Activated CD4-positive, alpha-beta T cell treated with anti-CD3 and anti-CD28 coated beads, Interleukin-2, Interleukin-4, amounts not matched to agents 100 ng/mL and 50 ng/mL, durations not matched to agents 16 hours and 8 hours (primary cell): ENCODE results near the gene KCNH5.
A peak's percentile ranks its signal among the peaks of the same experiment; 100 is the strongest.

Source experiments
- DNase-seq: peaks from one replicate; pipeline ENCODE4 v3.0.0-alpha.2; 2020; ENCODE audit warnings: low spot score

The KCNH5 gene

GRCh38 chr14:63045234-63045611, at the start of gene KCNH5:
Gene KCNH5 (minus strand): TSS chr14:63045458. CDS start chr14:63045186, 272 bp downstream.
- DNase-seq = peak; percentile 5

- no peak for DNase-seq
These were observed 46.2 kb upstream of the KCNH5 start for GRCh38 chr14:63091394-63091996.

GRCh38 chr14:63088865-63089264, 43.6 kb upstream of the KCNH5 start:
- DNase-seq = no peak

GRCh38 chr14:63078569-63078968, 33.3 kb upstream of the KCNH5 start:
- no peak for DNase-seq

GRCh38 chr14:63076488-63076887, 31.2 kb upstream of the KCNH5 start:
- no peak for DNase-seq

GRCh38 chr14:63055631-63056030, 10.4 kb upstream of the KCNH5 start:
- no peak for DNase-seq

GRCh38 chr14:63051992-63052391, 6.7 kb upstream of the KCNH5 start:
- DNase-seq = no peak

GRCh38 chr14:63051301-63051700, 6.0 kb upstream of the KCNH5 start:
- no peak for DNase-seq

GRCh38 chr14:63050694-63051093, 5.4 kb upstream of the KCNH5 start:
- DNase-seq = no peak

GRCh38 chr14:63046339-63047268, 1.3 kb upstream of the KCNH5 start:
- DNase-seq = no peak

- no peak for DNase-seq
These were observed 508 bp upstream of the KCNH5 start for GRCh38 chr14:63045612-63046320.

GRCh38 chr14:63039866-63040265, 5.4 kb downstream of the KCNH5 start:
- DNase-seq = no peak

GRCh38 chr14:63032641-63033040, 12.6 kb downstream of the KCNH5 start:
- no peak for DNase-seq

GRCh38 chr14:63032076-63032475, 13.2 kb downstream of the KCNH5 start:
- DNase-seq = no peak

GRCh38 chr14:63030113-63030512, 15.1 kb downstream of the KCNH5 start:
- no peak for DNase-seq

GRCh38 chr14:63027719-63028118, 17.5 kb downstream of the KCNH5 start:
- no peak for DNase-seq

GRCh38 chr14:63026491-63026890, 18.8 kb downstream of the KCNH5 start:
- no peak for DNase-seq

GRCh38 chr14:63014621-63015020, 30.6 kb downstream of the KCNH5 start:
- DNase-seq = no peak

GRCh38 chr14:63012171-63012570, 33.1 kb downstream of the KCNH5 start:
- DNase-seq = no peak

GRCh38 chr14:63011623-63012022, 33.6 kb downstream of the KCNH5 start:
- DNase-seq = no peak

GRCh38 chr14:63009495-63009894, 35.8 kb downstream of the KCNH5 start:
- DNase-seq = no peak

- peak; percentile 41 for DNase-seq
These were observed 38.7 kb downstream of the KCNH5 start for GRCh38 chr14:63006531-63006930.

- DNase-seq = no peak
These were observed 51.2 kb downstream of the KCNH5 start for GRCh38 chr14:62994096-62994495.
